ENCODE measurements around the gene WSCD1.

DNA sequence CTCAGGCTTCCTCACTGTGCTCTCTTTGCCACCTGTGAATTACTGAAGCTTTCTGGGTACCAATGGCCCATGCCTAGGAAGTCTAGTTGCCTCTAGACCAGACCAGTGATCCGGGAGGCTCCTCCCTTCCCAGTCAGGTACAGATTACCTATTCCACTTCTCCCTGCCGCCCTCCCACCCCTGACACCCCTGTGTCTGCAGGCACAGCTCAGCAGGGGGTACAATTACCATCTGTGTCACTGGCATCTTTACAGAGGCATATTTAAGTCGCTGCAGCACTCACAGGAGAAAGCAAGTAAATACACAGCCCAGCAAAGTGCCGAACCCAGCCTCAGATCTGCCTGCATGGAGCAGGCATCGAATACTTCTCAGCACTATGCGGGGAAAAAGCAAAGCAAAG is 5.3 kb upstream of the WSCD1 start:
- TF ChIP-seq CTCF (IDR thresholded peaks at IDR 0.05; ENCODE audit: borderline replicate concordance, extremely low read depth, low read length, poor library complexity, severe bottlenecking) (no peak), EZH2 (IDR thresholded peaks at IDR 0.05; ENCODE audit: borderline replicate concordance, low read depth, low read length, severe bottlenecking) (no peak)
